DMS 273 treated with DMSO at 0.1 percent for 48 hours (cell line): ENCODE results near the gene FAM153A.
"Not testable (repeated sequence)": the region's sequence is repeated elsewhere in the genome, so short reads cannot be mapped to it uniquely, and the experiment has no call there.

ENCODE experiments used
- DNase-seq: peaks from one replicate; lab custom pipeline; 2025; lab: John Stamatoyannopoulos, UW

The FAM153A gene

DNA sequence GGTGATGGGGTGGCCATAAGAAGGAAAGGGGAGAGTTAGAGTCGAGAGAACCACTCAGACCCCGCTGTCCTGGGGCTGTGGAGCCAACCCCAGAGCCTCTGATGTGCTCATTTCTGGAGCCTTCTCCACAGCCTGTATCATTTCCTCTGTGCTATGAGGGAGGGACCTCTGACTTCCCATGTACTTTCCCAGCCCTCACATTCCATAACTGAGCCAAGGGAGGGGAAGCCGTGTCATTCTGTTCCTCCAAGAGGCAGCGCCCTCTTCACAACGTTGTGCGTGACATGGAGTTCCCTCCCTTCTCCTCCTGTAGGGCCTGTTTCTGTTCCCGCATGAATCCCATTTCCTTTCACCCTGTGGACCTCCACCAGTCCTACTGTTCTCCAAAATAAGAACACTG, 57.8 kb downstream of the FAM153A start:
- not testable (repeated sequence) for DNase-seq

DNA sequence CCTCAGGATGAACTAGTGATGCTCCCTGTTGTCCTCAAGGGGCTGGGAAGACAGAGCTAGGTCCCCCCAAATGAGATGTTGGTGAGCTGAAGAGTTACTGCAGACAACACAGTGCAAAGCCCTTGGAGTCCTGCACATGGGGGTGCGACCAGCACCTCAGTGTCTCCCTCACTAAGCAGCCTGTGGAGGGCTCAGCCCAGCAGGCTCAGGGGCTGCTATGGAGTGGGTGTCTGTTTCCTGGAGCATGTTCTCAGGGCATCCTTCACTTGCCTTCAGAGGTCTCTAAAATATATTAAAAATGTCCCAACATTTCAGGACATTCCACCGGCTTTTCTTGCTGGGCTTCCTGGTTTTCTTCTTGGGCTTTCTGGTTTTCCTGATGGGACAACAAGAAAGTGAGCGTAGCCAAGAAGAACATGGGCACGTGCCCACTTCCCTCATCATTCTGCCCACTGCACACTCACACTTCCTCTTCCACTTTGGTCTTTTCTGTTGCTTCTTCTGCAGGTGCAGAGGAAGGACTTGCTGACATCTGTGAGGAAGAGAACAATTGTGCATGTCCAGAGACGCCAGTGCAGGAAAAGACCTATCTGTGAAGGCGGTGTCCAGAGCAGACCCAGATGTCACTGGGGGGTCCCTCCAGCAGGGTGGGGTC, 58.7 kb downstream of the FAM153A start:
- DNase-seq, result not testable (repeated sequence)

DNA sequence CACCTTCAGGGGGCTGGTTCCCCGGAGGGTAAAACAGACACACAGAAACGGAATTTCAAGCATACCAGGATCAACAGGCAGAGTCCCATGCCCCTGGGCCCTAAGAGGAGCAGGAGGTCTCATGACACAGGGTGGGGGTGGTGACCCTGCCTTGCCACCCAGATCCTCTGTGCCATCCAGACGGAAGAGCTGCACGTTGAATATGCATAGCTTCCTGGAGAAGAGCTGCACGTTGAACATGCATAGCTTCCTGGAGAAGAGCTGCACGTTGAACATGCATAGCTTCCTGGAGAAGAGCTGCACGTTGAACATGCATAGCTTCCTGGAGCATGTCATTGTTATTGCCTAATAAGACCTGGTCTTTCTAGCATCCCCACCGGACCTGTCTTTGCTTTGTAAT, 59.9 kb downstream of the FAM153A start:
- DNase-seq, result not testable (repeated sequence)

DNA sequence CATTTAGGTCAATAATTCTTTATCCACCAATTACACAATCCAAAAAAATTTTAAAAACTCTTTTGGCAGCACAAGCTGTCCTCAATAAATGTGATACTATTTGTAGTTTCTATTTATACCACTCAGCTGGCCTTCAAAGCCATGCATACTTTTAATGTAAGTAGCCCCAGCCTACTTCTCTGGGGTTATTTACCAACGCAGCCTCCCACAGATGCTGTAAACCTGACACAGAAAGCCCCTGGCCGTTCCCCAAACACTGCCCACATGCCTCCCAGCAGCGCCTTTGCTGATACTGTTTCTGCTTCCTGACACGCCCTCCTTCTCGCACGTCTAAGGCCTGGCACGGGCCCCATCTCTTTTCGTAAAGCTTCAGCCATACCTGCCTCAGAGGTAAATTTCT, 62.7 kb downstream of the FAM153A start:
- DNase-seq, result not testable (repeated sequence)

DNA sequence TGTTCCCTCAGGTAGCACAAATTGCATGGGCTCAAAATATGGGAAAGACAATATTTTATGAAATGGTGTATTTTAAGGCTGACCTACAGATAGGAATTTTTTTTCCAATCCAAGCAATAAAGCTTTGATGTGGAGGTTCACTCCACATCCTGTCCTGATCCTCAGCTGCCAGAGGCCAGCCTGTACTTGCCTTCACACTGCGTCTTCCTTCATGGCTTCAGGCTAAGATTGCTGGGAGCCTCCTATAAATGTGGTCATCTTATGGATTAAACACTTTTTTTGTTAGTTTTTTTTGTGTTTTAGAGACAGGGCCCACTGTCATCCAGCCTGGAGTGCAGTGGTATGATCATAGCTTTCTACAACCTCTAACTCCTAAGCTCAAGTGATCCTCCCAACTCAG, 67.3 kb downstream of the FAM153A start:
- DNase-seq, result not testable (repeated sequence)

DNA sequence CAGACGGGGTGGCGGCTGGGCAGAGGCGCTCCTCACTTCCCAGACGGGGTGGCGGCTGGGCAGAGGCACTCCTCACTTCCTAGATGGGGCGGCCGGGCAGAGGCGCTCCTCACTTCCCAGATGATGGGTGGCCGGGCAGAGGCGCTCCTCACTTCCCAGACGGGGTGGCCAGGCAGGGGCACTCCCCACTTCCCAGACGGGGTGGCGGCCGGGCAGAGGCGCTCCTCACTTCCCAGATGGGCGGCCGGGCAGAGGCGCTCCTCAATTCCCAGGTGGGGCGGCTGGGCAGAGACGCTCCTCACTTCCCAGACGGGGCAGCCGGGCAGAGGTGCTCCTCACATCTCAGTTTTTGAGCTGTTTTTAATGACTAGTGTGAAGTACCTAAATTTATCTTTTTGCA, 86.6 kb downstream of the FAM153A start:
- DNase-seq, result not testable (repeated sequence)

DNA sequence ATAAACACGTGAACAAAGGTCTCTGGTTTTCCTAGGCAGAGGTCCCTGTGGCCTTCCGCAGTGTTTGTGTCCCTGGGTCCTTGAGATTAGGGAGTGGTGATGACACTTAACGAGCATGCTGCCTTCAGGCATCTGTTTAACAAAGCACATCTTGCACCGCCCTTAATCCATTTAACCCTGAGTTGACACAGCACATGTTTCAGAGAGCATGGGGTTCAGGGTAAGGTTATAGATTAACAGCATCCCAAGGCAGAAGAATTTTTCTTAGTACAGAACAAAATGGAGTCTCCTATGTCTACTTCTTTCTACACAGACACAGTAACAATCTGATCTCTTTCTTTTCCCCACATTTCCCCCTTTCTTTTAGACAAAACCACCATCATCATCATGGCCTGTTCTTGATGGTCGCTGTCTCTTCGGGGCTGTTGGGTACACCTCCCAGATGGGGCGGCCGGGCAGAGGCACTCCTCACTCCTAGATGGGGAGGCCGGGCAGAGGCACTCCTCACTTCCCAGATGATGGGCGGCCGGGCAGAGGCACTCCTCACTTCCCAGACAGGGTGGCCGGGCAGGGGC, 87.3 kb downstream of the FAM153A start:
- not testable (repeated sequence) for DNase-seq

DNA sequence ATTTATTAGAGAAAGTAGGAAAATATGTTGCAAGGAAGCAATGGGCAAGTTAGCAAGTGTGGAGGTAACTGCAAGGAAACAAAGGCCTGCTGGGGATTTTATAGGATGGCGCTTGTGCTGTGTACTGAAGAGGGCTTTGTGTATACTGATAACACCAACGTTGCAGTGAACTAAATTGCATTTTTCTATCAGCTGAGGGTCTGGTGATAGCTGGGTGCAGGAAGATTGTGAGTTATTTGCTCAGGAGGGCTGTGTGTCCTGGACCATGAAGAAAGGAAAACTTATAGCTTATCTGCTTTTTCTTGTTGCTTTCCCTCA, 88.2 kb downstream of the FAM153A start:
- not testable (repeated sequence) for DNase-seq

DNA sequence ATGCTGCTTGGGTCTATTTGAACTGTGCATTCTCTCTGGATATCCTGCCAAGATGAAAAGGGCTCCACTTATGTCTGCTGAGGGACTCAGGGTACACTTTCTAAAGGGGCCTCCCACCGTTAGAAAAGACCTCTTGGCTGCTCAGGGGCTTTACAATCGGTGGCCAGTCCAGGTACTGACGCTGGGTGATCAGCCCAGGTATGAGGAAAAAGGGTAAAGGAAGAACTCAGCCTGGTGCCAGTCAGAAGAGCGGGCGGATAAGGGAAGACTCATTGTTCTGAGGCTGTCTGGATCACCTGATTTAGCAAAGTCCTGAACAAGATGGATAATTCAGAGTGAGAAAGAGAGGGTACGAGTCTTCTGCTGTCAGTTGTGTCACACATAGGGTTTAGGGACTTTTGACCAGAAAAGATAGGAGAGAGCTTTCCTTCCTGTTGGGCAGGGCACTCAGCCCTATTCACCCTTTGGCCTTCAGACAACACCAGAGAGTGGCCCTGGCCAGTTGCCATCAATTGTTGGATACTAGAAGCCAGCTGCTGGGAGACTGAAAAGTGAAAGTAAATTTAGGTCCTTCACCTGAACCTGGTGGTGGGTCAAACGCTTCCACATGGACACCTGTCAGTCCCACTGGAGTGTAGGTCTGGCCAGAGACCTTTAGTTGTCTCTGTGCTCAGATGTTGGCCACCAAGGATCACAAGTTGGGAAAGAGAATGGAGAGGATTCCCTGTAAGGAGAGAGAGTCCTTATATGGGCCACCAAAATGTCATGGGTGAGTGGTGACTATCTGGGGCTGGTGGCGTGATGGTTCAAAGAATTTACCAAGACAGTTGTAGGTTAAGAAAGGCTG, 88.8 kb downstream of the FAM153A start:
- not testable (repeated sequence) for DNase-seq

DNA sequence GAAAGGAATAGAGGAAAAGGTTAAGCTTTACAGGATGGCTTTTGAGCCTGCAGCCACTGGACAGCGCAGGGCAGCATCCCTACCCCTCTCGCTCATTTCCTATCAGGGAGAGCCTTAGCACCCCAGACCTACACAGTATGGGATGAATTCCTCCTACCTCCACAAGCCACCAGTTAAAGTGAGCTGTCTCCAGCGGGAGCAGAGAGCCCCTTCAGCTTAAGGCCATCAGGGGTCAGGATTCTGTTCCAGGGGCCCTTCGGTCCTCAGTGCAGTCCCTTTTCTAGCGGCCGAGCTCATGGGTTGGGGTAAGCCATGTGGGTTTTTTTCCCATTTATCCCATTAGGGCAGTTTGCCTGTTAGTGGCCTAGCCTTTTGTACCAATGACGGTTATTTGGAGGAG, 89.7 kb downstream of the FAM153A start:
- not testable (repeated sequence) for DNase-seq

DNA sequence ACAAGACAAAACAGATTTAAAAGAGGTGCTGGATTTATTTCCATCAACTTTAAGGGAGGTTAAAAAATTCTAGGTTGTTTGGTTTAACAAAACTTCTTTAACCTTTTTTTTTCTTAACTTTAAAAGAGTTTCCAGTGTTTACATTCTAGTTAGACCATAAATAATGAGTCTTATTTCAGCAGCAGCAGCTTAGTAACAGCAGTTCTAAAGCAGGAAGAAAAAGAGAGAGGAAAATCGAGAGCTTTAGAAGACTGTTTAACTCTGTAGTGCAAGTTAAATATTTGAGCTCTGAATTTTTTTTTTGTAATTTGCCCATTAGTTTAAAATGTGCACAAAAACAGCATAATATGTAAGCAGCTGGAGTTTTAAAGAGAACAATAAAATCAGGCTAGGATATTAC, 90.2 kb downstream of the FAM153A start:
- DNase-seq, result not testable (repeated sequence)

DNA sequence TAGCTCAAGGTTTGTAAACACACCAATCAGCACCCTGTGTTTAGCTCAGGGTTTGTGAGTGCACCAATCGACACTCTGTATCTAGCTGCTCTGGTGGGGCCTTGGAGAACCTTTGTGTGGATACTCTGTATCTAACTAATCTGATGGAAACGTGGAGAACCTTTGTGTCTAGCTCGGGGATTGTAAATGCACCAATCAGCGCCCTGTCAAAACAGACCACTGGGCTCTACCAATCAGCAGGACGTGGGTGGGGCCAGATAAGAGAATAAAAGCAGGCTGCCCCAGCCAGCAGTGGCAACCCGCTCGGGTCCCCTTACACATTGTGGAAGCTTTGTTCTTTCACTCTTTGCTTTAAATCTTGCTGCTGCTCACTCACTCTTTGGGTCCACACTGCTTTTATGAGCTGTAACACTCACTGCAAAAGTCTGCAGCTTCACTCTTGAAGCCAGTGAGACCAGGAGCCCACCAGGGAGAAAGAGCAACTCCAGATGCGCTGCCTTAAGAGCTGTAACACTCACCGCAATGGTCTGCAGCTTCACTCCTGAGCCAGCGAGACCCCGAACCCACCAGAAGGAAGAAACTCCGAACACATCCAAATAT, 93.6 kb downstream of the FAM153A start:
- not testable (repeated sequence) for DNase-seq

DNA sequence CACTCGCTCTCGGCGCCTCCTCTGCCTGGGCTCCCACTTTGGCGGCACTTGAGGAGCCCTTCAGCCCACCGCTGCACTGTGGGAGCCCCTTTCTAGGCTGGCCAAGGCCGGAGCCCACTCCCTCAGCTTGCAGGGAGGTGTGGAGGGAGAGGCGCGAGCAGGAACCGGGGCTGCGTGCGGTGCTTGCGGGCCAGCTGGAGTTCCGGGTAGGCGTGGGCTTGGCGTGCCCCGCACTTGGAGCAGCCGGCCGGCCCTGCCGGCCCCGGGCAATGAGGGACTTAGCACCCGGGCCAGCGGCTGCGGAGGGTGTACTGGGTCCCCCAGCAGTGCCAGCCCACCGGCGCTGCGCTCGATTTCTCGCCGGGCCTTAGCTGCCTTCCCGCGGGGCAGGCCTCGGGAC, 94.6 kb downstream of the FAM153A start:
- not testable (repeated sequence) for DNase-seq

DNA sequence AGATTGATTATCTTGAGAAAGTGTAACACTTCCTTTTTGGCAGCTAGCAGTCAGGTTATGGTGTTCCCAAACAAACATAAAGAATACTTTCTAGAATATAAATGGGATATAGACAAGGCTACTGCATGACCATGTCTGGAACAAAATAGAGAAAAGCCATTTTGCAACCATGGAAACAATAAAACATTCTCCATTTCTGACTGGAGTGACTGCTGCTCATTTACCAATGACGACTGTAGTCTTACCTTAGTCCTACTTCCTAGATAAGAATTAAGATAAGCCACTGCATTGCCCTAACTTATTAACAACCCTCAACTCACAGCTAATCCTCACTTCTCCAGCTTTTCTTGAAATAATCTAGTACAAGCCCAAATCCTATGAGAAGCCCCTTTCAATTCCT, 100.8 kb downstream of the FAM153A start:
- not testable (repeated sequence) for DNase-seq
